ENCODE results near the gene KIAA0040.

- TF ChIP-seq CTCF (IDR thresholded peaks at IDR 0.05; ENCODE audit: low read depth, low read length, missing input control) = no peak
- no peak for TF ChIP-seq MAX (IDR thresholded peaks at IDR 0.05)
- TF ChIP-seq EGR1 (IDR thresholded peaks at IDR 0.05; ENCODE audit: low read depth in 2 of 2) = no peak
- no peak for TF ChIP-seq ATF3 (IDR thresholded peaks at IDR 0.05)
- no peak for TF ChIP-seq FOXA1 (IDR thresholded peaks at IDR 0.05)
- TF ChIP-seq TAF1 (conservative IDR thresholded peaks at IDR 0.05) = no peak
- no peak for TF ChIP-seq GABPA (IDR thresholded peaks at IDR 0.05 in 1 of 2, conservative IDR thresholded peaks at IDR 0.05 in 1 of 2)
- no peak for TF ChIP-seq RAD21 (IDR thresholded peaks at IDR 0.05)
These were observed 6.7 kb downstream of the KIAA0040 start for GRCh38 chr1:175185903-175186302.
